HG03521 (cell line): ENCODE results near the gene RASSF3.
"Not testable (repeated sequence)": the region's sequence is repeated elsewhere in the genome, so short reads cannot be mapped to it uniquely, and the experiment has no call there.

Source experiments
- ATAC-seq: cut with Tn5 transposase; IDR thresholded peaks from one replicate; pipeline ENCODE4 v1.9.1; 2021; ENCODE audit warnings: mild to moderate bottlenecking, moderate library complexity; ENCODE audit not compliant: unreplicated experiment

RASSF3 gene

DNA sequence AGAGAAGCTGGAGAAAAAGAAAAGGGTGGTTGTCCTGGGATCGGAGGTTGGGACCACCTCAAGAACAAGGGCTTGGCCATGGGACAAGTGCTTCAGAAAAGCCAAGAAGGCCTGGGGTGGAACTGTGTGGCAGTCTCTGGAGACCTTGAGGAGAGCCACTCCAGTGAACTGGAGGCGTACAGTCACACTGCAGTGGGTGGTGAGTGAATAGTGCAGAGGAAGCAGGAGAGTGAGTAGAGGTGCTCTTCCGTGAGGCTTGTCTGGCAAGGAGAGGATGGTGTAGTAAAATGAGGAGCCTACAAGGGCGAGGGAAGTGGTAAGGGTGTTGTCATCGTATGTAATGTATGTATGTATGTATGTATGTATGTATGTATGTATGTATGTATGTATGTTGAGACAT is 20.9 kb downstream of the RASSF3 start:
- ATAC-seq, result no peak

DNA sequence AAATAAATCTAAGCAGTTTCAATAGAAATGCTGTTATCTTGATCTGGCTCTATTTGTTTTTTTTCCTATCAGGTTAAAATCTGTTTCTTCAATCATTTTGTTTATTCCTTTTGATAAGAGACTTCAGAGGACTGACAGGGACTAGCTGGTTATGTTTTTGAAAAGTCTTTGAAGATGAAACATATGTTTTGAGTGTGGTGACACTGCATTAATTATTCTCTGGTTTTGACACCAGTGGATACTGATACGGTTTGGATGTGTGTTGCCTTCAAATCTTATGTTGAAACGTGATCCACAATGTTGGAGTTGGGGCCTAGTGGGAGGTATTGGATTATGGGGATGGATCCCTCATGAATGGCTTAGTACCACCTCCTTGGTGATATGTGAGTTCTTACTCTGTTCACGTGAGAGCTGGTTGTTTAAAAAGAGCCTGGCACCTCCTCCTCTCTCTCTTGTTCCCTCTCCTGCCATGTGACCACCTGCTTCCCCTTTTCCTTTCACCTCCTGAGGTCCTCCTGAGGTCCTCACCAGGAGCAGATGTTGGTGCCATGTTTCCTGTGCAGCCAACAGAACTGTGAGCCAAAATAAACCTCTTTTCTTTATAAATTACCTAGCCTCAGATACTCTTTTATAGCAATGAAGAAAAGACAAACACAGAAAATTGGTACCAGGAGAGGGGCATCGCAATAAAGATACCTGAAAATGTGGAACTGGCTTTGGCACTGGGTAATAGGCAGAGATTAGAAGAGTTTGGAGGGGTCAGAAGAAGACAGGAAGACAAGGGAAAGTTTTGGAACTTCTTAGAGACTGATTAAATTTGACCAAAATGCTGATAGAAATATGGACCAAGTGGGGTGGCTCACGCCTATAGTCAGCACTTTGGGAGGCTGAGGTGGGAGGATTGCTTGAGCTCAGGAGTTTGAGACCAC is 23.0 kb downstream of the RASSF3 start:
- ATAC-seq, result no peak

DNA sequence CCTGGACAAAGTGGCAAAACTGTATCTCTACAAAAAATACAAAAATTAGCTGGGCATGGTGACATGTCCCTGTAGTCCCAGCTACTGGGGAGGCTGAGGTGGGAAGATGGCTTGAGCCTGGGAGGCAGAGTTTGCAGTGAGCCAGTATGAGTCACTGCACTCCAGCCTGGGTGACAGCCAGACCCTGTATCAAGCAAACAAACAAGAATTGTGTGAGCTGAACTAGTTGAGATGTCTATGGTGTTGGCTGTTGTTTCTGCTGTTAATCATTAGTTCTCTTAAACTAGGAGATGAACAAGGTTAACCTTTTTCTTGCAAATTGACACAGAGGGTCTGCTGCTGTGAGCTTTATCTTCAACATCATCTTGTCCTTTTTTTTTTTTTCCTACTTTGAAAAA is 23.6 kb downstream of the RASSF3 start:
- no peak for ATAC-seq

DNA sequence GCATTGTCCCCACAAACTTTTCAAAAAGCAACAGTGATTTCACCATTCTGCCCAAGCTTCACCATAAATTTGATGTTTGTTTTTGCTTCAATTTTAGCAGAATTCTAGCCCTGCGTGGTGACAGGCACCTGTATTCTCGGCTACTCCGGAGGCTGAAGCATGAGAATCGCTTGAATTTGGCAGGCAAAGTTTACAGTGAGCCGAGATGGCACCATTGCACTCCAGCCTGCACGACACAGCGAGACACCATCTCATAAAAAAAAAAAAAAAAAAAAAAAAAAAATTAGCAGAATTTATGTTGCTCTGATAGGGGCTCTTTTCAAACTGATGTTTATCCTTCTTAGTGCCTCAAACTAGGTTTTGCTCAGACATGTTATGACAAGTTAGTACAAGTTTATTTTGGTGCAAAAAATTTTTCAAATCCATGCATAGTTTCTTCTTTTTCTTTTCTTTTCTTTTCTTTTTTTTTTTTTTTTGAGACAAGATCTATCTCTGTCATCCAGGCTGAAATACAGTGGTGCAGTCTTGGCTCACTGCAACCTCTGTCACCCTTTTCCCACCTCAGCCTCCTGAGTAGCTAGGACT is 24.3 kb downstream of the RASSF3 start:
- no peak for ATAC-seq

DNA sequence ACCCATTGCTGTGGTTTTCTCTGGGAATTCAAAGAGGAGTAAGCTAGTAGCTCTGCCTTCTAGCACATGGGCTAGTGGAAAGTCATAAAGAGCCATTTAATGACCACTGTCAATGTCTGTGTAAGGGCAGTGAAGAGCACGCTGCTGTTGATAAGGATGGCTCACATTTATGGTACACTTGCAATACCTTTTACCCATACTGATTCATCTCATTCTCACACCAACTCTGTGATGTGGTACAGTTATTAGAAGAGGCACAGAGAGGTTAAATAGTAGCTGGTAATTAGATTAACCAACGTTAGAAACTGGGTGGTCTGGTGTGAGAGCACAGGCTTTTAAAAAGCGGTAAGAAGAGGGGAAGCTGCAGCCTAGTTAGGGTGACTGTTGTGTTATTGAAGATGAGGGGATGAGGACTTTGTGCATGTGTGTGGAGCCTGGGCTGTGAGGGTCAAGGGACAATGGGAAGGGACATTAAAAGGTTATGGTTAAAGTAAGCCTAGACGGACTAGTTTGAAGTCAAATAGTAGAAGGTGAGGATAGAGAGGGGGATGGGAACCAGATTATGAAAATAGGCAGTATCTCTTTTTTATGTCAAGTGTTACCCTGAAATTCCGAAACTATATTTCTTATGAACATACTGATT is 25.2 kb downstream of the RASSF3 start:
- ATAC-seq, result no peak

DNA sequence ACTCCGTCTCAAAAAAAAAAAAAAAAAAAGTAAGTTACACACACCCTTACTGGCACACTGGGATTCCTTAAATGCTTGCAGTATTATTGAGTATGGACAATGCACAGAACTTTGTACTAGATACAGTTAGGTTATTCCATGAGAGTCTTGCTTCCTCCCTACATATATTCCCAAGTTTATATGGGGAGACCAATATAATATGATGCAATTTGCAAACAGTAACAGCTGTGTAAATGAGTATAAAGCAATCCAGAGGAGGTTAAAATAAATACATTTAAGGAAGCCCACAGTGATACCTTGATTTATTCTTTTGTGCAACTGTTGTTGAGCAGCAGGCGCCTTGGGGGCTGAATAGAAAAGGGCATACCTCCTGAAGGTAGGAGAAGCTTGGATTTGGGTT is 26.6 kb downstream of the RASSF3 start:
- ATAC-seq, result no peak

DNA sequence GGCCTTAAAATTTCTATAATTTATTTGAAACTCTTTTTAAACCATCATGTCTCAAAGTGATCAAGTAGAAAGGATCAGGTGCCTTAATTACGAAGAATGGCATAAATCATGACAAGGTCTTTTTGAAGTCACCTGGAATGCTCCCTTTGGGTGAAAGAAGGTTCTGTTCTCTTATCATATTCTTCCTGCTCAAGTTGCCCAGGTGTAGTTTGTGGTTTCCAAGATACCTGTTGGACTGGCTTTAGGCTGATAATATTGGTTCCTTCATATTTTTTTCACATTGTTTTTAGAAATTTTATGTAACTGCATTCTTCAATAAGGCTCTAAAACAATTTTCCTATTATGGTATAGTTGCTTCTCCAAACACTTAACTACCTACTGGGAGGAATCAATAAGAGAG is 29.2 kb downstream of the RASSF3 start:
- no peak for ATAC-seq

DNA sequence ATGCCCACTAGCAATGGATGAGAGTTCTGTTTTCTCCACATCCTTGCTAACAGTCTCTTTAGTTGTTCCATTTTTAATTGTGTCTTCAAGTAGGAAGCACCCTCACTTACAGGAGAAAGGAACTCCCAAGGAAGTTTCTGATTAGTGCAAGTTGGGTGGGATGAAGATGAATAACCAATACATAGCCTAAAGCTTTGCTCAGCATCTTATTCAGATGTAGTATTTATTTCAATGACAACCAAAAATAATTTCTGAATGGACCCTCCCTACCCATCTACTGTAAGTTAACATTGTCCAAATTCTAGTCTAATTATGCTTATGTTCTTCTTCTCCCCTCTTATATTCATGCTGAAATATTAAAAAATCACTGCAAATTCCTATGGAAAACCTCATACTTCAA is 36.0 kb downstream of the RASSF3 start:
- no peak for ATAC-seq

DNA sequence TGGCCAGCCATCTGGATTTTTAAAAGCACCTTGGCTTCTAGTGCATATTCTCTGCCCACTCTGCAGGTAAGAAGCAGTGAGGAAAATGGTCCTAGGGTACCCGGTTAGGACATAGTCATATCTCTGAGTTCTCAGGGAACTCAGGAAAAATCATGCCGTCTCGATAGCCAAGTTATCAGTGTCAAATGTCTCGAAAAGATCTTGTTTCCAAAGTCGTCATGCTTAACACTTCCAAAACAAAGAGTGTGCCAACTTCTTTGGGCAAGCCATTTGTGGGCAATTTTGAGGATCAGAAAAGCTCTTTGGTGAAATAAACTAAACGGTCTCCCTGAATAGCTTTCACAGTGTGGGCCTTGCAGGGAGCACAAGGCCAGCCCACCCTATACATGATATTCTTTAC is 39.2 kb downstream of the RASSF3 start:
- ATAC-seq, result no peak

DNA sequence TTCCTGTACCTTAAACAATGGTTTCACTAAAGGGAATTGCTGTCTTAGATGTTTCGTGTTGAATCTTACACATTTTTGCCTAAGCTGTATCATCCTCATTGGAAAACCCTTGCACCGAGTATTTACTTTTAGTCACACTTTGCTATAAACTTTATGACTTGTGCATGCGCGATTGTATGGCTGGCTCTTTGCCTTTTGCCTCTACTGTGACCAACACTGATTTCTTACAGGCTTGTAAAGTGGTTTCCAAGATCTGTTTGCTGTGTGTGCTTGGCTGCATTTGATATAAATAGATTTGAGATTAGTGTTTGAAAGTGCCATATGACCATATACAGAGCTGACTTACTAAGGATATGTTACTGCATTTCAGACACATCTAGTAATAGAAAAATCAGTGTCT is 40.5 kb downstream of the RASSF3 start:
- ATAC-seq, result no peak

DNA sequence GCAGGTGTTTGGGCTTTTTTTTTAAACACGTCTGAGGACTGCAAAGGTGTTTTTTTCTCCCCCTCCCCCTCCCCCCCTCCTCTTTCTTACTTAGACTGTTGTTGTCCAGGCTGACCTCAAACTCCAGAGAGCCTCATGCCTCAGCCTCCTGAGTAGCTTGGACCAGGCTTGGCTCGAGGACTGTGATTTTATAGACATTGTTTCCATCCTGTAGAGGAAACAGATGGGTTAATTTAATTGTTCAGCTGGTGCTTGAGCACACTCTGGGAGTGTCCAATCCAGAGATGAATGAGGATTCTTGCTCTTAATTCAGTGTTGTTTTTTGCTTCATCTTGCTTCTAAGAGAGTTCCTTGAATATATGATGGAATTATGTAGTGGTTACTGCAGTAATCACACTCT is 42.1 kb downstream of the RASSF3 start:
- ATAC-seq, result no peak

DNA sequence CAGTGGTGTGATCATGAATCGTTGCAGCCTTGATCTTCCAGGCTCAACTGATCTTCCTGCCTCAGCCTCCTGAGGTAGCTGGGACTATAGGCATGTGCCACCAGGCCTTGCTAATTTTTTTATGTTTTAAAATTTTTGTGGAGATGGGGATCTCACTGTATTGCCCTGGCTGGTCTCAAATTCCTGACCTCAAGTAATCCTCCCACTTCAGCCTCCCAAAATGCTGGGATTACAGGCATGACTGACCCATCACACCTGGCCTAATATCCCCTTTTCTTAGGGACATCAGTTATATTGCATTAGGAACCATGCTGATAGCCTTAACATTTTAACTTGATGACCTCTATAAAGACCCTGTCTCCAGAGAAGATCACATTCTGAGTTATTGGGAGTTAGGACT is 42.8 kb downstream of the RASSF3 start:
- ATAC-seq, result no peak

DNA sequence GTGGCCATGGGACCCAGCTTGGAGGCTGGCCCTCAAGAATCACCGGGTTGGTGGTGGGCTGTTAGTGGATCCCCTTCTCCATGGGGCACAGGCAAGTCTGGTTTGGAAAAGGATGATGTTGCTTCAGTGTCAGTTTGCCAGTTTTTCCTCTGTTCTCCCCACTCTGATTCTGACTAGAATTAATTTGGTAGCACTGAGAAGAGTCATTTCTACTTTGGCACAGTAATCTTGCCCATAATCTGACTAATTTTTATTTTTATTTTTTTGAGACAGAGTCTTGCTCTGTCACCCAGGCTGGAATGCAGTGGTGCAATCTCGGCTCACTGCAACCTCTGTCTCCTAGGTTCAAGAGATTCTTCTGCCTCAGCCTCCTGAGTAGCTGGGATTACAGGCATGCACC is 43.6 kb downstream of the RASSF3 start:
- ATAC-seq, result not testable (repeated sequence)

DNA sequence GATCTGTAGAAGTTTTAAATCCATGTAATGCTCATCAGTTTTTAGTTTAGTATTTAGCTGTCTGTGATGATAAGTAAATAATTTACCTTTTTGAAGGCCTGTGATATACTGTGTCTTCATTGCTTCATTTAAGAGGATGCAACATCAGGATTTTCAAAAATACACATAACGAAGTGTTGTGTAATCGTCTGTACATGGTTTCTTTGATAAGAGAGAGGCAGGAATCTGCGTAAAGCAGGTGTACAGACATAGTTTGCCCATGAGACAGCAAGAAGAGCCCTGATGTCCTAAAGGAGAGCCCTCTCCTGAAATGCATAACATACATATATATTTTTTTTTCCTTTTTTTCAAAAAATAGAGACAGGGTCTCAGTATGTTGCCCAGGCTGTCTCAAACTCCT is 44.8 kb downstream of the RASSF3 start:
- no peak for ATAC-seq

DNA sequence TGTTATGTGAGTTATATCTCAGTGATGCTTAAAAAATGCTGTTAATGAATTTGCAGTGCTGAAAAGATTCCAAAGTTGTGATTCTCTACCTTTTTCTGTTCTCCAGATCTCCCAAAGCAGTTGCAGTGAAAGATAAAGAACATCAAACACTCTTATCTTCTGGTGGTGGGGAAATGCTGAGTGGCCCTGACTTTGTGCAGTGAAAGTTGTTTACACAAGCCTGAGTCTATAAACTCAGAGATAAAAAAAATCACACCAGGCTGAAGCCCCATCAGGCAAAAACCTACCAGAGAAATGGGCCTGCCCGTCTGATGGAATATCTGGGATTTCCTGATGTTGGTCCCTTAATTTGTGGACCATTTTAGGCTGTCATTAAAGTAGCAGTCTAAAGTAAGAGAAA is 46.1 kb downstream of the RASSF3 start:
- ATAC-seq, result no peak

DNA sequence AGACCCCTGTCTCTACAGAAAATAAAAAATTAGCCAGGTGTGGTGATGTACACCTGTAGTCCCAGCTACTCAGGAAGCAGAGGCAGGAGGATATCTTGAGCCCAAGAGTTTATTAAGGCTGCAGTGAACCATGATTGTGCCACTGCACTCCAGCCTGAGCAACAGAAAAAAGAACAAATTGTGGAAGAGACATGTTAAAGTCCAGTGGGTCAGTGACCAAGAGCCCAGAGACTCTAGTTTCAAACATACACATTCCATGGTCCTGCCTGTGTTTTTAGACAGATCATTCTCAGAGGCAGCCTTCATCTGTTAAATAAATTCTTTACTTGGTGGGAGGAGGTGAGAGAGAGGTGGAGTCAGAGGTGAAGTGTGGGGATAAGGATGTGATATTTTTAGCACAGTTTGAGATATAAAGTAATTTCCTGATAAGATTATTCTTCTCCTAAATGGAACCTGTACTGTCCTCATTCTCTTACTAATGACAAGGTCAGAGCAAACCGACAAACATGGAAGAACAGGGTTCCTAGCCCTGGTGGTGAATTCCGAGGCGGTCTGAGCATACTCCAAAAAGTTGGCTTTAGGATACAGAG is 48.7 kb downstream of the RASSF3 start:
- ATAC-seq, result no peak

DNA sequence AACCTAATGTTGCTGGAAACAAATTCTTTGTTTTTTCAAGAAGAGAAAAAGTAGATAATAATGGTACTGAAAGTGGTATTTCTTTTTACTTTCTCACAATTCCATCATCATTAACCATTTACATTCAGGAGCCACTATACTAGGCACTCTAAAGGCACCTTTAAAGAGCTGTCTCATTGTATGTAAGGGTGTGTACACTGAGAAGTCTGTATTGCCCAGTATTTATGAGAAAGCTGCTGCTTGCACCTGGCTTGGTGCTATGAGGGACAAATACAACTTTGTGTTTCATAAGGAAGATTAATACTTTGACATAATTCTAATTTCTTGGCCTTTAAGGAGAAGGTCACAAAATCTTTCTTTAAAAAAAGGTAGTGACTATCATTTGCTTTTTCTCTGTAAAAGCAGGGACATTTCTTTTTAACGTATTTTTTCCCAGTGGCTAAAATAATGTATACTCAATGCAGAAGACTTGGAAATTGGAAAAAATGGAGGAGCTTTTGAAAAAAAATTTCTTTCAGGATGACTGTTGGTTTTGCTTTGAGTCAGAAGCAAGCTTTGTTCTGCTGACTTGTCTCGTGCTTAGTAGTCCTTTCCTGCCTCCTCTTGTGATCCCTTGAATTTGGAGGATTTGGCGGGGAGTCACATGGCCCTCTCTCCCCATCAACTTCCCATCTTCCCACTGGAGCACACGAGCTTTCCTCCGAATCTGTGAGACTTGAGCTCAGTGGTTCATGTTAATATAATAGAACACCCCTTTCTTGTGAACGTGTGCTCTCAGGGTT is 50.1 kb downstream of the RASSF3 start:
- no peak for ATAC-seq

DNA sequence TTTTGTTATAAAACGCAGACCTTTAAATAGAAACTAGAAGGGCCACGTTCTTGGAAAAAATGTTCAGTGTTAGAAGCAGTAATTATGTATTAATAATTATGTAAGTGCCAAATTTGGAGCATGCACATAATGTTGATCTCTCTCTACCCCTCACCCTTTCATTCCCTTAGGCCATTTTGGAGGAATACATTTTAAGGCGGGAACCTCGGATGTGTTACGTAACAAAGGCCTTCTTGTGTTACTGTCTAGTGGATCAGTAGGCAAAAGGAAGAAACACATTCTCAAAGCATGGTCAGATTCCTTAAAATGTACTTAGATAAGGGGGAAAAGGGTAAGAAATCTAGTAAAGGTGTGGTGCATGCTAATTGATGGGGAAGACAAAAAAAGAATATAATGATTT is 52.7 kb downstream of the RASSF3 start:
- ATAC-seq, result no peak

DNA sequence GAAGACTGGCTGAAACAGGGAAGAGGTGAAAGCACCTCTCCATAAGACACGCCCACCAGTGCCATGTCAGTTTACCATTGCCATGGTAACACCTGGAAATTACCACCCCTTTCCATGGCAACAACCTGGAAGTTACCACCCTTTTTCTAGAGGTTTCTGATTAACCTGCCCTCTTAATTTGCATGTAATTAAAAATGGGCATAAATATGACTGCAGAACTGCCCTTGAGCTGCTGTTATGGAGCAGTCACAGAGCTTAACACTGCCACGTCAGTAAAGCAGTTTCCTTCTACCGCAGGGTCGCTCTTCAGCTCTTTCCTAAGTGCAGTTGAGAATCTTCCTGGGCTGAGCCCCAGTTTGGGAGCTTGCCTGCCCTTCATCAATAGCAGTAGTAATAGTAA is 55.2 kb downstream of the RASSF3 start:
- peak; percentile 37 for ATAC-seq

DNA sequence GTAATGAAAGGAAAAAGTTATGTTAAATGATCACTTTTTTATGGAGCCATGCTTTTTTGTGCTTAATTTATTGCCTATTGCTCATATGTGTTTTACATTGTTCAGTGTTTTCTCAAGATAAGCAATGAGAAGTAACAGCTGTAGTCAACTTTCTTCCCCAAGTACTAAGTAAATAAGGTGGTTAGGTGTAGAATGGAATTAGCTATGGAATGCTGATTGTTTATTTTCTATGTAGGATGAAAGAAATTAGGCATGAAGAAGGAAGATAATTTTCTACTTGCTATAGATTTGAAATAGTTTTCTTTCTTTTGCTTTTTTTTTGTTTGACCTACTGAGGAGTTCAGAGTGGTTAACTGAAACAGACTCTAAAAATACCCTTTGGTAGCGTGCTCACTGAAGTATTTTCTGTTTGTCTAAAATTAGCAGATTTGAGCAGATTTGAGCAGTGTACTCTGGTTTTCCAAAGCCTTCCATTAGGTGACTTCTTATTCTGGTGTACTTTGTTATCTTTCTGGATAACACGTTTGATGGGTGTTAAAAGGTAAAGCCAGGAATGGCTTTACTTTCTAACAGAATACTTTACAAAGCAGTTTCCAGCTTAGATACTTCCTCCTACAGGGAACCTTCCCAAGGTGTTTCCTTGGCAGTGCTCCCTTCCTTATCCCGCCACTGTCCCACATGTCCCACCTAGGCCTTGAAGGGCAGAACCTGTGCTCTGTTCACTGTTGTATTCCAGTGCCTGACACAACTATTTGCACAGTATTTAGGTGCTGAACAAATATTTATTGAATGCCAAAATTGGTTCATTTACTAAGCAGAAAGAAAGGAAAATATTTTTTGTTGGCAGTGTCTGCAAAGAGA is 56.0 kb downstream of the RASSF3 start:
- no peak for ATAC-seq
